Superior temporal gyrus (tissue), 1 donor: Measurements from ENCODE around the gene FGF5.

Source experiments
- DNase-seq: peaks from one replicate; pipeline ENCODE4 v3.0.0-alpha.2; 2016; ENCODE audit errors: extremely low spot score

FGF5 gene

GRCh38 chr4:80336582-80336981 lies 70.1 kb downstream of the FGF5 start:
- no peak for DNase-seq

DNA sequence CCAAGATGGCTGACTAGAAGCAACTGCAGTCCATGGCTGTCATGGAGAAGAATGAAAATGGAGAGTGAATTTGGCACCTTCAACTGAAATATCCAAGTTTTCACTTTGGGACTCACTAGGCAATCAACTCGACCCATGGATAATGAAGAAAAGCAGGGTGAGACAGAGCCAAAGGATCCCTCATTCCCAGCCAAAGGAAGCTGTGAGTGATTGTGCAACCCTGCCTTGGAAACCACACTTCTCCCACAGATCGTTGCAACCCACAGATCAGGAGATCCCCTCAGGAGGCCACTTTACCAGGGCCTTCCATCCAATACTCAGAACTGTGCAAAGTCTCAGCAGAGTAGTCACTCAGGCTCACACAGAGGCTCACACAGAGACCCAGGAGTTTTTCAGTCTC lies 73.6 kb downstream of the FGF5 start:
- DNase-seq = no peak
